M059J (cell line): ENCODE results near the gene ATP2A1. TPM values are rescaled to one million over a fixed set of nuclear protein-coding genes. Genes with fewer than 3 reads are reported as not detected.

Experiments
- DNase-seq: peaks from one replicate; pipeline ENCODE4 v3.0.0-alpha.2; 2012; ENCODE audit warnings: low read depth
- total RNA-seq: library from RNA; depleted of rRNA; stranded (reverse); fragments of >200 nt; shearing (Covaris generic); gene quantifications from 2 replicates; pipeline ENCODE4 v1.2.3, GENCODE V29; 2014; rRNA removed

The ATP2A1 gene
- not detected in 2 replicates for total RNA-seq

- DNase-seq = no peak
These were observed at the start of gene ATP2A1 for GRCh38 chr16:28878083-28878926. Gene ATP2A1 (plus strand): TSS chr16:28878488. CDS start chr16:28878672, 184 bp downstream.

- no peak for DNase-seq
These were observed 48.5 kb upstream of the ATP2A1 start for GRCh38 chr16:28829747-28830146.

- DNase-seq = no peak
These were observed 47.8 kb upstream of the ATP2A1 start for GRCh38 chr16:28830531-28830930.

- DNase-seq = no peak
These were observed 43.9 kb upstream of the ATP2A1 start for GRCh38 chr16:28834349-28834748.

- DNase-seq = no peak
These were observed 43.1 kb upstream of the ATP2A1 start for GRCh38 chr16:28834873-28835863.

GRCh38 chr16:28835864-28836760 is 42.2 kb upstream of the ATP2A1 start:
- no peak for DNase-seq

- no peak for DNase-seq
These were observed 41.6 kb upstream of the ATP2A1 start for GRCh38 chr16:28836761-28837064.

GRCh38 chr16:28837672-28838557 is 40.4 kb upstream of the ATP2A1 start:
- DNase-seq = no peak

- no peak for DNase-seq
These were observed 39.8 kb upstream of the ATP2A1 start for GRCh38 chr16:28838558-28838918.

- DNase-seq = no peak
These were observed 39.2 kb upstream of the ATP2A1 start for GRCh38 chr16:28839004-28839639.

- DNase-seq = no peak
These were observed 38.4 kb upstream of the ATP2A1 start for GRCh38 chr16:28839899-28840298.

- DNase-seq = no peak
These were observed 35.6 kb upstream of the ATP2A1 start for GRCh38 chr16:28842696-28843095.

- no peak for DNase-seq
These were observed 34.5 kb upstream of the ATP2A1 start for GRCh38 chr16:28843766-28844165.

GRCh38 chr16:28844226-28844885 is 33.9 kb upstream of the ATP2A1 start:
- DNase-seq = no peak

- peak; percentile 37 for DNase-seq
These were observed 33.0 kb upstream of the ATP2A1 start for GRCh38 chr16:28845293-28845692.

- no peak for DNase-seq
These were observed 32.6 kb upstream of the ATP2A1 start for GRCh38 chr16:28845761-28846079.

- DNase-seq = peak; percentile 97
These were observed 32.0 kb upstream of the ATP2A1 start, which contains the start of gene TUFM for GRCh38 chr16:28846080-28846932. Gene TUFM (minus strand): TSS chr16:28846348. CDS start chr16:28846269, 79 bp downstream.

- DNase-seq = no peak
These were observed 31.4 kb upstream of the ATP2A1 start for GRCh38 chr16:28846933-28847273.

GRCh38 chr16:28858421-28858820 is 19.9 kb upstream of the ATP2A1 start:
- peak; percentile 81 for DNase-seq
